ENCODE measurements around the gene TAF4B. TPM values are rescaled to one million over a fixed set of nuclear protein-coding genes. Genes with fewer than 3 reads are reported as not detected.

Gene TAF4B
- total and polyA plus RNA-seq, 12 donors = 0.73 to 1.8 (median 1.5) TPM

GRCh38 chr18:26429535-26430226 is 203.4 kb downstream of the TAF4B start:
- TF ChIP-seq CTCF (IDR thresholded peaks at IDR 0.05) = no peak
- intact Hi-C loops (cut with DNase I) = loop anchor here in 1 of 10 donors (10.0 kb wide), 1 partner anchor 115 kb away; the partner anchor contains the start of gene KCTD1
- no peaks in the 10 kb centered on the region for H3K27me3 ChIP-seq
- H3K36me3 ChIP-seq = no peaks in the 10 kb centered on the region
- no peak overlapping the region for H3K27ac ChIP-seq
- WGBS, 2 donors = 43 to 50% methylated on average over 5 of the region's 5 CpGs
- no peaks in the 10 kb centered on the region for H3K9me3 ChIP-seq
- H3K4me1 ChIP-seq = no peaks in the 10 kb centered on the region
- no peak overlapping the region for H3K4me3 ChIP-seq
- ATAC-seq (peak in 3 of 8 donors; percentile 35 to 89 (median 62)), DNase-seq (no peak)

GRCh38 chr18:26432651-26433424 is 206.6 kb downstream of the TAF4B start:
- WGBS, 2 donors = 84 to 90% methylated on average over 5 of the region's 5 CpGs
- Histone ChIP-seq H3K36me3 (no peaks in the 10 kb centered on the region), H3K4me3 (no peak overlapping the region), H3K27me3 (peaks cover 0 to 8% (median 0%) of the 10 kb centered on the region in 7 donors), H3K4me1 (peaks cover 0 to 9% (median 0%) of the 10 kb centered on the region in 9 donors), H3K9me3 (no peaks in the 10 kb centered on the region), H3K27ac (no peak overlapping the region)
- intact Hi-C loops (cut with DNase I) = loop anchor here in 1 of 10 donors (10.0 kb wide), 1 partner anchor 112 kb away; the partner anchor contains the start of gene KCTD1
- ATAC-seq (no peak), DNase-seq (no peak)
- no peak for TF ChIP-seq CTCF (IDR thresholded peaks at IDR 0.05)

GRCh38 chr18:26434887-26435286 is 208.6 kb downstream of the TAF4B start:
- H3K27me3 ChIP-seq = peaks cover 0 to 8% (median 0%) of the 10 kb centered on the region in 7 donors
- DNase-seq = no peak
- ATAC-seq = peak in 1 of 8 donors; percentile 28
- H3K27ac ChIP-seq = no peak overlapping the region
- intact Hi-C loops (cut with DNase I) = loop anchor here in 1 of 10 donors (10.0 kb wide), 1 partner anchor 110 kb away; the partner anchor contains the start of gene KCTD1
- H3K4me1 ChIP-seq = peaks cover 0 to 9% (median 0%) of the 10 kb centered on the region in 9 donors
- H3K4me3 ChIP-seq = no peak overlapping the region
- 61 to 90% methylated on average over 2 of the region's 2 CpGs for WGBS, 2 donors
- H3K36me3 ChIP-seq = no peaks in the 10 kb centered on the region
- TF ChIP-seq CTCF (IDR thresholded peaks at IDR 0.05) = no peak
- no peaks in the 10 kb centered on the region for H3K9me3 ChIP-seq

GRCh38 chr18:26435415-26436095 is 209.3 kb downstream of the TAF4B start:
- no peak for TF ChIP-seq CTCF (IDR thresholded peaks at IDR 0.05)
- H3K9me3 ChIP-seq = no peaks in the 10 kb centered on the region
- H3K36me3 ChIP-seq = no peaks in the 10 kb centered on the region
- intact Hi-C loops (cut with DNase I) = loop anchor here in 1 of 10 donors (10.0 kb wide), 1 partner anchor 109 kb away; the partner anchor contains the start of gene KCTD1
- ATAC-seq (peak in 4 of 8 donors; percentile 61 to 83 (median 70)), DNase-seq (no peak)
- WGBS, 2 donors = 66 to 73% methylated on average over 8 of the region's 8 CpGs
- peaks cover 0 to 8% (median 0%) of the 10 kb centered on the region in 7 donors for H3K27me3 ChIP-seq
- no peak overlapping the region for H3K27ac ChIP-seq
- H3K4me1 ChIP-seq = peaks cover 0 to 9% (median 0%) of the 10 kb centered on the region in 9 donors
- H3K4me3 ChIP-seq = no peak overlapping the region

All from heart right ventricle (tissue), 16 donors.